Measurements from ENCODE around the gene GRIA4.

GRCh38 chr11:105911454-105911853, 301.6 kb downstream of the GRIA4 start:
- TF ChIP-seq CTCF (CRISPR knock-in tag; IDR thresholded peaks at IDR 0.05) (no peak), ARHGAP35 (CRISPR knock-in tag; IDR thresholded peaks at IDR 0.05; ENCODE audit: borderline replicate concordance) (no peak), MAX (IDR thresholded peaks at IDR 0.05) (no peak), HDAC2 (CRISPR knock-in tag; IDR thresholded peaks at IDR 0.05) (no peak), POLR2AphosphoS5 (IDR thresholded peaks at IDR 0.05; ENCODE audit: low read depth, low read length) (no peak), ZNF704 (CRISPR knock-in tag; IDR thresholded peaks at IDR 0.05; ENCODE audit: borderline replicate concordance) (no peak), MEIS2 (CRISPR knock-in tag; IDR thresholded peaks at IDR 0.05) (no peak), TRAFD1 (CRISPR knock-in tag; IDR thresholded peaks at IDR 0.05; ENCODE audit: borderline replicate concordance) (no peak)
